ENCODE measurements around the gene TPT1.

Gene TPT1

GRCh38 chr13:45372189-45373161 is 31.5 kb upstream of the TPT1 start:
- H3K4ac ChIP-seq (ENCODE audit: low read depth in 1 of 2, low read length in 2 of 2), result no peak overlapping the region
- WGBS, result 95% methylated on average over 23 of the region's 24 CpGs
- H3K9me3 ChIP-seq (ENCODE audit: control insufficient read depth, low read length), result no peaks in the 10 kb centered on the region
- H2AK5ac ChIP-seq (ENCODE audit: low read length, severe bottlenecking), result no peak overlapping the region
- H3K4me3 ChIP-seq (ENCODE audit: insufficient read depth in 1 of 2, low read depth in 1 of 2, low read length in 2 of 2), result no peak overlapping the region
- no peak overlapping the region for H3K18ac ChIP-seq (ENCODE audit: low read depth in 1 of 2, low read length in 2 of 2)
- H4K8ac ChIP-seq (ENCODE audit: low read length), result no peak overlapping the region
- no peak overlapping the region for H4K91ac ChIP-seq (ENCODE audit: low read length)
- H3K4me2 ChIP-seq (ENCODE audit: low read length, poor library complexity, severe bottlenecking), result no peak overlapping the region
- no peak overlapping the region for H3K23ac ChIP-seq (ENCODE audit: low read length in 2 of 2)
- peak overlapping the region in 1 of 2 experiments; percentile 35 for H3K14ac ChIP-seq (ENCODE audit: low read length in 2 of 2)
- H3K4me1 ChIP-seq (ENCODE audit: control insufficient read depth, insufficient read depth, low read depth, low read length), result peaks cover 8% of the 10 kb centered on the region
- no peak overlapping the region for H2AFZ ChIP-seq (ENCODE audit: low read depth, low read length)
- H2BK120ac ChIP-seq (ENCODE audit: low read depth, low read length), result no peak overlapping the region
- H2BK12ac ChIP-seq (ENCODE audit: low read length in 2 of 2), result no peak overlapping the region
- H3K9ac ChIP-seq (ENCODE audit: low read length), result no peak overlapping the region
- H2BK5ac ChIP-seq (ENCODE audit: low read depth, low read length, poor library complexity, severe bottlenecking), result no peak overlapping the region
- H3K79me1 ChIP-seq (replicated peaks; ENCODE audit: low read length, poor library complexity, severe bottlenecking), result peaks cover 2% of the 10 kb centered on the region
- DNase-seq, result no peak
- H3K27ac ChIP-seq (ENCODE audit: low read length, poor library complexity, severe bottlenecking), result no peak overlapping the region
- H2BK15ac ChIP-seq (ENCODE audit: low read depth, poor library complexity, severe bottlenecking), result no peak overlapping the region
- H3K27me3 ChIP-seq (ENCODE audit: control insufficient read depth in 1 of 2, insufficient read depth in 1 of 2, low read length in 2 of 2), result no peaks in the 10 kb centered on the region
- peaks cover 0 to 6% of the 10 kb centered on the region in 2 experiments for H3K36me3 ChIP-seq (ENCODE audit: control insufficient read depth in 1 of 2, insufficient read depth in 2 of 2, low read depth in 1 of 2, low read length in 2 of 2)

GRCh38 chr13:45370922-45371406 is 30.0 kb upstream of the TPT1 start:
- DNase-seq, result peak; percentile 85
- Histone ChIP-seq H4K91ac (ENCODE audit: low read length) (peak overlapping the region; percentile 78), H3K27me3 (ENCODE audit: control insufficient read depth in 1 of 2, insufficient read depth in 1 of 2, low read length in 2 of 2) (no peaks in the 10 kb centered on the region), H3K4me3 (ENCODE audit: insufficient read depth in 1 of 2, low read depth in 1 of 2, low read length in 2 of 2) (no peak overlapping the region), H2AFZ (ENCODE audit: low read depth, low read length) (no peak overlapping the region), H3K4me1 (ENCODE audit: control insufficient read depth, insufficient read depth, low read depth, low read length) (peaks cover 10% of the 10 kb centered on the region), H2BK5ac (ENCODE audit: low read depth, low read length, poor library complexity, severe bottlenecking) (no peak overlapping the region), H2BK15ac (ENCODE audit: low read depth, poor library complexity, severe bottlenecking) (no peak overlapping the region), H3K14ac (ENCODE audit: low read length in 2 of 2) (no peak overlapping the region), H3K9ac (ENCODE audit: low read length) (peak overlapping the region; percentile 57), H2BK120ac (ENCODE audit: low read depth, low read length) (peak overlapping the region; percentile 66), H3K4ac (ENCODE audit: low read depth in 1 of 2, low read length in 2 of 2) (no peak overlapping the region), H2BK12ac (ENCODE audit: low read length in 2 of 2) (no peak overlapping the region), H3K79me1 (replicated peaks; ENCODE audit: low read length, poor library complexity, severe bottlenecking) (peaks cover 2% of the 10 kb centered on the region), H2AK5ac (ENCODE audit: low read length, severe bottlenecking) (no peak overlapping the region), H3K4me2 (ENCODE audit: low read length, poor library complexity, severe bottlenecking) (peak overlapping the region; percentile 29), H3K18ac (ENCODE audit: low read depth in 1 of 2, low read length in 2 of 2) (peak overlapping the region in 1 of 2 experiments; percentile 61), H3K27ac (ENCODE audit: low read length, poor library complexity, severe bottlenecking) (peak overlapping the region; percentile 34), H3K36me3 (ENCODE audit: control insufficient read depth in 1 of 2, insufficient read depth in 2 of 2, low read depth in 1 of 2, low read length in 2 of 2) (peaks cover 0 to 6% of the 10 kb centered on the region in 2 experiments), H3K9me3 (ENCODE audit: control insufficient read depth, low read length) (no peaks in the 10 kb centered on the region), H3K23ac (ENCODE audit: low read length in 2 of 2) (no peak overlapping the region), H4K8ac (ENCODE audit: low read length) (no peak overlapping the region)
- 18% methylated on average over 28 of the region's 30 CpGs for WGBS

- Histone ChIP-seq H4K91ac (ENCODE audit: low read length) (no peak overlapping the region), H2BK12ac (ENCODE audit: low read length in 2 of 2) (no peak overlapping the region), H3K27ac (ENCODE audit: low read length, poor library complexity, severe bottlenecking) (no peak overlapping the region), H3K23ac (ENCODE audit: low read length in 2 of 2) (peak overlapping the region in 1 of 2 experiments; percentile 70), H3K4me3 (ENCODE audit: insufficient read depth in 1 of 2, low read depth in 1 of 2, low read length in 2 of 2) (no peak overlapping the region), H2BK15ac (ENCODE audit: low read depth, poor library complexity, severe bottlenecking) (no peak overlapping the region), H3K79me1 (replicated peaks; ENCODE audit: low read length, poor library complexity, severe bottlenecking) (peaks cover under 1% of the 10 kb centered on the region), H4K8ac (ENCODE audit: low read length) (no peak overlapping the region), H2AFZ (ENCODE audit: low read depth, low read length) (no peak overlapping the region), H3K9ac (ENCODE audit: low read length) (no peak overlapping the region), H3K4me1 (ENCODE audit: control insufficient read depth, insufficient read depth, low read depth, low read length) (peaks cover 10% of the 10 kb centered on the region), H3K27me3 (ENCODE audit: control insufficient read depth in 1 of 2, insufficient read depth in 1 of 2, low read length in 2 of 2) (no peaks in the 10 kb centered on the region), H3K36me3 (ENCODE audit: control insufficient read depth in 1 of 2, insufficient read depth in 2 of 2, low read depth in 1 of 2, low read length in 2 of 2) (peaks cover 0 to 13% of the 10 kb centered on the region in 2 experiments), H3K9me3 (ENCODE audit: control insufficient read depth, low read length) (no peaks in the 10 kb centered on the region), H2BK120ac (ENCODE audit: low read depth, low read length) (no peak overlapping the region), H2BK5ac (ENCODE audit: low read depth, low read length, poor library complexity, severe bottlenecking) (no peak overlapping the region), H3K18ac (ENCODE audit: low read depth in 1 of 2, low read length in 2 of 2) (no peak overlapping the region), H3K4me2 (ENCODE audit: low read length, poor library complexity, severe bottlenecking) (no peak overlapping the region), H2AK5ac (ENCODE audit: low read length, severe bottlenecking) (peak overlapping the region; percentile 71), H3K4ac (ENCODE audit: low read depth in 1 of 2, low read length in 2 of 2) (no peak overlapping the region), H3K14ac (ENCODE audit: low read length in 2 of 2) (no peak overlapping the region)
- WGBS, result 97% methylated on average over 4 of the region's 4 CpGs
- DNase-seq, result no peak
Observed at GRCh38 chr13:45369116-45369515, 28.1 kb upstream of the TPT1 start.

GRCh38 chr13:45368571-45368970 is 27.6 kb upstream of the TPT1 start:
- Histone ChIP-seq H2BK120ac (ENCODE audit: low read depth, low read length) (no peak overlapping the region), H3K9ac (ENCODE audit: low read length) (no peak overlapping the region), H3K4ac (ENCODE audit: low read depth in 1 of 2, low read length in 2 of 2) (no peak overlapping the region), H3K36me3 (ENCODE audit: control insufficient read depth in 1 of 2, insufficient read depth in 2 of 2, low read depth in 1 of 2, low read length in 2 of 2) (peaks cover 0 to 13% of the 10 kb centered on the region in 2 experiments), H3K9me3 (ENCODE audit: control insufficient read depth, low read length) (no peaks in the 10 kb centered on the region), H2AFZ (ENCODE audit: low read depth, low read length) (no peak overlapping the region), H3K4me2 (ENCODE audit: low read length, poor library complexity, severe bottlenecking) (no peak overlapping the region), H2BK12ac (ENCODE audit: low read length in 2 of 2) (no peak overlapping the region), H3K4me1 (ENCODE audit: control insufficient read depth, insufficient read depth, low read depth, low read length) (peaks cover 10% of the 10 kb centered on the region), H3K23ac (ENCODE audit: low read length in 2 of 2) (no peak overlapping the region), H2AK5ac (ENCODE audit: low read length, severe bottlenecking) (no peak overlapping the region), H3K14ac (ENCODE audit: low read length in 2 of 2) (no peak overlapping the region), H4K91ac (ENCODE audit: low read length) (no peak overlapping the region), H3K27me3 (ENCODE audit: control insufficient read depth in 1 of 2, insufficient read depth in 1 of 2, low read length in 2 of 2) (no peaks in the 10 kb centered on the region), H3K27ac (ENCODE audit: low read length, poor library complexity, severe bottlenecking) (no peak overlapping the region), H3K4me3 (ENCODE audit: insufficient read depth in 1 of 2, low read depth in 1 of 2, low read length in 2 of 2) (no peak overlapping the region), H3K79me1 (replicated peaks; ENCODE audit: low read length, poor library complexity, severe bottlenecking) (no peaks in the 10 kb centered on the region), H4K8ac (ENCODE audit: low read length) (no peak overlapping the region), H2BK5ac (ENCODE audit: low read depth, low read length, poor library complexity, severe bottlenecking) (no peak overlapping the region), H2BK15ac (ENCODE audit: low read depth, poor library complexity, severe bottlenecking) (no peak overlapping the region), H3K18ac (ENCODE audit: low read depth in 1 of 2, low read length in 2 of 2) (no peak overlapping the region)
- WGBS, result 58% methylated on average over 3 of the region's 3 CpGs
- peak; percentile 14 for DNase-seq
